NCI-H187 treated with DMSO at 0.1 percent for 48 hours (cell line): Measurements from ENCODE around the gene TMIE.

Source experiments
- DNase-seq: peaks from one replicate; lab custom pipeline; 2025; lab: John Stamatoyannopoulos, UW

The TMIE gene

GRCh38 chr3:46701181-46701939, at the start of gene TMIE:
TMIE (plus strand) TSS chr3:46701392; CDS start chr3:46701488, 96 bp downstream.
- no peak for DNase-seq

GRCh38 chr3:46655271-46655670, 45.9 kb upstream of the TMIE start:
- DNase-seq, result no peak

- no peak for DNase-seq
Observed at GRCh38 chr3:46656778-46657556, 44.2 kb upstream of the TMIE start.

GRCh38 chr3:46659285-46659684, 41.9 kb upstream of the TMIE start:
- no peak for DNase-seq

GRCh38 chr3:46660003-46660402, 41.2 kb upstream of the TMIE start:
- DNase-seq, result no peak

GRCh38 chr3:46660543-46661523, 40.4 kb upstream of the TMIE start:
- no peak for DNase-seq

GRCh38 chr3:46661776-46662766, 39.1 kb upstream of the TMIE start:
- no peak for DNase-seq

GRCh38 chr3:46662771-46663551, 38.2 kb upstream of the TMIE start:
- DNase-seq, result no peak

- peak; percentile 28 for DNase-seq
Observed at GRCh38 chr3:46663591-46664135, 37.5 kb upstream of the TMIE start.

GRCh38 chr3:46664188-46664970, 36.8 kb upstream of the TMIE start:
- no peak for DNase-seq

GRCh38 chr3:46664971-46665762, 36.0 kb upstream of the TMIE start:
- DNase-seq, result no peak

GRCh38 chr3:46665763-46666452, 35.3 kb upstream of the TMIE start:
- DNase-seq, result no peak

GRCh38 chr3:46666453-46666845, 34.7 kb upstream of the TMIE start:
- no peak for DNase-seq

- no peak for DNase-seq
Observed at GRCh38 chr3:46667061-46667621, 34.1 kb upstream of the TMIE start.

GRCh38 chr3:46667657-46668056, 33.5 kb upstream of the TMIE start:
- DNase-seq, result no peak

- DNase-seq, result no peak
Observed at GRCh38 chr3:46668116-46668515, 33.1 kb upstream of the TMIE start.

GRCh38 chr3:46668591-46668990, 32.6 kb upstream of the TMIE start:
- DNase-seq, result no peak
